ENCODE measurements around the gene SEZ6L. TPM values are rescaled to one million over a fixed set of nuclear protein-coding genes. Genes with fewer than 3 reads are reported as not detected.

The SEZ6L gene
- total RNA-seq, 1 donor from 2014 or later: 0.03 TPM

- DNase-seq (ENCODE audit: low read depth): no peak
Measured at GRCh38 chr22:26239581-26239980, 70.3 kb downstream of the SEZ6L start.

GRCh38 chr22:26241361-26241760 lies 72.1 kb downstream of the SEZ6L start:
- no peak for DNase-seq (ENCODE audit: low read depth)

- DNase-seq (ENCODE audit: low read depth): no peak
Measured at GRCh38 chr22:26245001-26245400, 75.7 kb downstream of the SEZ6L start.

- no peak for DNase-seq (ENCODE audit: low read depth)
Measured at GRCh38 chr22:26246552-26246951, 77.3 kb downstream of the SEZ6L start.

GRCh38 chr22:26251869-26252268 lies 82.6 kb downstream of the SEZ6L start:
- no peak for DNase-seq (ENCODE audit: low read depth)

GRCh38 chr22:26259510-26259909 lies 90.2 kb downstream of the SEZ6L start:
- DNase-seq (ENCODE audit: low read depth): peak; percentile 76

GRCh38 chr22:26264162-26264561 lies 94.9 kb downstream of the SEZ6L start:
- DNase-seq (ENCODE audit: low read depth): no peak

- no peak for DNase-seq (ENCODE audit: low read depth)
Measured at GRCh38 chr22:26265281-26265680, 96.0 kb downstream of the SEZ6L start.

GRCh38 chr22:26265909-26266308 lies 96.6 kb downstream of the SEZ6L start:
- DNase-seq (ENCODE audit: low read depth): no peak

GRCh38 chr22:26267856-26268255 lies 98.6 kb downstream of the SEZ6L start:
- no peak for DNase-seq (ENCODE audit: low read depth)

- no peak for DNase-seq (ENCODE audit: low read depth)
Measured at GRCh38 chr22:26269572-26269971, 100.3 kb downstream of the SEZ6L start.

- no peak for DNase-seq (ENCODE audit: low read depth)
Measured at GRCh38 chr22:26271427-26271826, 102.2 kb downstream of the SEZ6L start.

- no peak for DNase-seq (ENCODE audit: low read depth)
Measured at GRCh38 chr22:26273011-26273675, 103.9 kb downstream of the SEZ6L start.

- no peak for DNase-seq (ENCODE audit: low read depth)
Measured at GRCh38 chr22:26276529-26277160, 107.4 kb downstream of the SEZ6L start.

- no peak for DNase-seq (ENCODE audit: low read depth)
Measured at GRCh38 chr22:26281941-26282340, 112.7 kb downstream of the SEZ6L start.

GRCh38 chr22:26283330-26283729 lies 114.1 kb downstream of the SEZ6L start:
- DNase-seq (ENCODE audit: low read depth): no peak

- no peak for DNase-seq (ENCODE audit: low read depth)
Measured at GRCh38 chr22:26285632-26286031, 116.4 kb downstream of the SEZ6L start.

GRCh38 chr22:26286091-26286820 lies 117.0 kb downstream of the SEZ6L start:
- no peak for DNase-seq (ENCODE audit: low read depth)

- DNase-seq (ENCODE audit: low read depth): no peak
Measured at GRCh38 chr22:26287382-26288225, 118.3 kb downstream of the SEZ6L start.

GRCh38 chr22:26289611-26290101 lies 120.4 kb downstream of the SEZ6L start:
- no peak for DNase-seq (ENCODE audit: low read depth)

GRCh38 chr22:26291940-26292666 lies 122.8 kb downstream of the SEZ6L start:
- DNase-seq (ENCODE audit: low read depth): no peak
